ENCODE data around the gene HIRIP3.

HIRIP3 gene

DNA sequence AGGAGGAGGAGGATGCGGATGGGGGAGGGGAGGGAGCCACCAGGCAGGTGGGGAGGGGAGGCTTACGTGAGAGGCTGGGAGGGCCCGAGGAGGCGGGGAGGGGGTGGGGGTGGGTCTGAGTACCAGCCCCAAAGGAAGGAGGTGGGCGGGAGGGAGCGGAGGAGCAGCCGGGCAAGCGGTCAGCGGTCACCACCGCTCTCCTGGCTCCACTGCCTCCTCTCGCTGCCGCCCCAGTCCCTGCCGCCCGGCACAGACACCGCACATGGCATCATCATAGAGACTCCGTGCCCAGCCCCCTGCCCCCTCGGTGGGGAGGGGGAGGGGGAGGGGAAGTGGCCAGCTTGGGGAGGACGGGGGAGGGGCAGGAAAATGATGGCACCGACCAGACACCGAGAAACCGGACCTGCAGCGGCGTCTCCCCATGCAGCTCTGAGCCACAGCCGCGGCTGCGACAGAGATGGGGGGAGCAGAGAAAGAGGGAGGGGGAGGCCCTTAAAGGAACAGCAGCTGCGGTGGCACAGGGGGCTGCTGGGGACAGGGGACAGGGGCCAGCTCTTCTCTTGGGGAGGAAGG, 35.5 kb upstream of the HIRIP3 start, which contains the start of gene TLCD3B:
Gene TLCD3B, minus strand, starts transcription at position 431 of the 573 bp plus-strand sequence. CDS start 744 bp downstream, outside the sequence.
- no peak within 1 kb of the TSS for H3K4me3 ChIP-seq (ENCODE audit: low read depth, low read length)
- TF ChIP-seq CTCF (IDR thresholded peaks at IDR 0.05; ENCODE audit: borderline replicate concordance, insufficient read depth, low read depth, low read length), result no peak

DNA sequence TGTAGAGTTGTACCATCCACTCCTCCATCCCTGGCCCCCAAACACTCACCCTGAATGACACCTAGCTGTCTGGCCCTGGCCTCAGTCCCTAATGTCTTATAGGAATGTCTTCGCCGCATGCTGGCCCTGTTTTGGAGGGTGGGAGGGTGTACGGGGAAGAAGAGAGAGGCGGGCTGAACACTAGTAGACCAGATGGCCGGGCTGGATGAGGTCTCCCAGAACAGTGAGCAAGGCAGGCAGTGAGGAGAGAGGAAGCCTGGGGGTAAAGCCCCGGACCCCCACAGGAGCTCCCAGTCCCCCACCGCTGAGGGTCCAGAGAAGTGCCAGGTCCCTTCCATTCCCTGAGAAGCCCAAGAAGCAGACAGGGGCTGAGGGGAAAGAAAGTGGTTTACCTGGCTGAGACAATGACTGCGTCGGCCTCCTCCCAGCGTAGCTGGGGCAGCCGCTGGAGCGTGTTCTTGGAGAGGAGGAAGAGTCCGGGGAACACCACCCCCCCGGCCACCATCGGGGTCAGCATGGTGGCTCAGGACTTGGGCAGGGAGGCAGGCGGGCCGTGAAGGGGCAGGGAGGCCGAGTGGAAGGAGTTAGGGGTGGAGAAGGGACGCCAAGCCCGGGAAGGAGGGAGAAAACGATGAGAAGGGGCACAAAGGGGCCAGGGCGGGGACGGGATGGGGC, 34.7 kb upstream of the HIRIP3 start:
- no peak for TF ChIP-seq CTCF (IDR thresholded peaks at IDR 0.05; ENCODE audit: borderline replicate concordance, insufficient read depth, low read depth, low read length)
- H3K4me3 ChIP-seq (ENCODE audit: low read depth, low read length), result no peak overlapping the region

DNA sequence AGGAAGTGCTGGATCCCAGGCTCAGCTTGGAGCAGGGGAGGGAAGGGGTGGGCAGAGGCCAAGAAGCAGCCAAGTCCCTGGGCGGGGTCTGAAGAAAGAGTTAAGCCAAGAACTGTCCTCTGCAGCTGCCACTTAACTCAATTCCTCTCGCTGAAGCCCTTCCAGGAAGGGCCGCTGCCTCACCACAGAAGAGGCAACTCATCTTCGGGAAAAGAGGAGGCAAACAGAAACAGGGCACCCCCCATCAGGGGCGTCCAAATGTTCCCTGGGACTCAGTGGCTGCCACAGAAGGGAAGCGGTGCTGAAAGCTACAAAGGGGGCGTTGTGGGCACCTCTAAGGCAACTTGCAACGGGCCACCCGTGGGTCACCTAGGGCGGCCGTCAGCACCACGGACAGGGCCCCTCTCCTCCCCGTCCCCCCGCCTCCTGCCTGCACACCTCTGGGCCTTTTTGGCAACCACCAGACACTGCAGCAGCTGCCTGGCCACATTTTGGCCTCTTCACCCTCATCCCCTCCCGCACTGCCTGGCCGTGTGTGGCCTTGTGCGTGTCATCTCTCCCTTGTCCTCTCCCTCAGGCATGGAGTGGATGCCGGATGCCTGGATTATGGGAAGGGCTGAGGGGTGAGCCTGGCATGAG, 33.1 kb upstream of the HIRIP3 start:
- H3K4me3 ChIP-seq (ENCODE audit: low read depth, low read length), result no peak overlapping the region
- no peak for TF ChIP-seq CTCF (IDR thresholded peaks at IDR 0.05; ENCODE audit: borderline replicate concordance, insufficient read depth, low read depth, low read length)

DNA sequence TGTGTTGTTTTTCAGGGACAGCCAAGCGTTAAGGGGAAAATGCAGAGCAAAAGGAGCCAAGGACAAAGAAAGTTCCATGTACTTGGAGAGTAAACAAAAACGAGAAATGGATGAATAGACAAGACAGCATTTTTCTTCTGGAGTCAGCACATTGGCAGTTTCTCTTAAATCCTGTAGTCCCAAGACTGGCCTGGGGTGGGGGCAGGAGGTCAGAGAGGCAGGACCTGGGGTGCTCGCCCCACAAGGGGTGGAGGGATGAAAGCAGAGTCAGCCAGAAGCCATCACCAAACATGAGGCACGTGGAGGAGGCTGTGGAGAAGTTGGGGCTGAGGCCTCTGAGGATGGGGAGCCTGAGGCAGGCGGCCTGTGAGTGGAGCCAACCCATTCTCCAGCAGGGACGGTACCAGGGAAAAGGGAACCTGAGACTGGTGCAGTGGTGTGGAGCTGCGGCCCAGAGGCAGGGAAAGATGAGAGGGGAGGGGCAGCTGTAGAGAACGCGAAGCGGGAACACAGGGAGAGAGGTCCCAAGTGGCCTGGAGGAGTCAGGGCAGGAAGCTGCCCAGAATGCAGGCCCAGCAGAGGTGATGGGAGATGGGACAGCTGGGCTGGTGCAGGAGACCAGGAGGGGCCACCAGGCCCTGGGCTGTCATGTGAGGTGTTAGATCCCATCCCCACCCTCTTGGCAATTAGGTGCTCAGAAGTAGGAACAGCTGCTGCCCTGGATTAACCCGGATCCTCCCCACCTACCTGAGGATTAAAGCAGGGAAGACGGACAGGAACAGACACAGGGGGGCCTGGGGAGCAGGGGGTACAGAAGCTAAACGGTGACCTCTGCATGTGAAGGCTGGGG, 32.4 kb upstream of the HIRIP3 start:
- H3K4me3 ChIP-seq (ENCODE audit: low read depth, low read length), result no peak overlapping the region
- no peak for TF ChIP-seq CTCF (IDR thresholded peaks at IDR 0.05; ENCODE audit: borderline replicate concordance, insufficient read depth, low read depth, low read length)

- no peak for TF ChIP-seq CTCF (IDR thresholded peaks at IDR 0.05; ENCODE audit: borderline replicate concordance, insufficient read depth, low read depth, low read length)
- no peak overlapping the region for H3K4me3 ChIP-seq (ENCODE audit: low read depth, low read length)
Measured at GRCh38 chr16:30026449-30026848, 31.0 kb upstream of the HIRIP3 start.

- TF ChIP-seq CTCF (IDR thresholded peaks at IDR 0.05; ENCODE audit: borderline replicate concordance, insufficient read depth, low read depth, low read length), result no peak
- no peak overlapping the region for H3K4me3 ChIP-seq (ENCODE audit: low read depth, low read length)
Measured at GRCh38 chr16:30025574-30025973, 30.2 kb upstream of the HIRIP3 start.
